Right lobe of liver (tissue), 6 donors: ENCODE results near the gene RAB3GAP1. TPM values are rescaled to one million over a fixed set of nuclear protein-coding genes. Genes with fewer than 3 reads are reported as not detected.
A peak's percentile ranks its signal among the peaks of the same experiment; 100 is the strongest.
"Not testable (repeated sequence)": the region's sequence is repeated elsewhere in the genome, so short reads cannot be mapped to it uniquely, and the experiment has no call there.

Experiments
- ATAC-seq, 4 donors: fragments of 200-7000 bp; cut with Tn5 transposase; one replicate each; pipeline ENCODE4 v1.9.1; 2020; ENCODE audit warnings: mild to moderate bottlenecking in 4 of 4, moderate library complexity in 4 of 4
- DNase-seq, 3 donors: peaks; one replicate each; pipeline ENCODE4 v3.0.0-alpha.2; 2020
- H3K27ac ChIP-seq, 3 donors: fragments of 200-600 bp; one replicate each; pipeline ENCODE4 v1.8.0; 2022
- H3K27me3 ChIP-seq, 2 donors: fragments of 200-600 bp; one replicate each; pipeline ENCODE4 v1.8.0; 2022
- H3K36me3 ChIP-seq, 4 donors: fragments of 200-600 bp; sonication (generic) in 1 of 4; one replicate each; pipeline versions ENCODE4 v1.5.1 to v1.8.0; 2017 to 2022; ENCODE audit warnings: control low read depth in 1 of 4
- H3K4me1 ChIP-seq, 4 donors: fragments of 200-600 bp; sonication (generic) in 1 of 4; one replicate each; pipeline versions ENCODE4 v1.5.1 to v1.8.0; 2017 to 2022; ENCODE audit warnings: control low read depth in 1 of 4
- H3K4me3 ChIP-seq, 3 donors: fragments of 200-600 bp; one replicate each; pipeline ENCODE4 v1.8.0; 2022
- H3K9me3 ChIP-seq, 4 donors: fragments of 200-600 bp; sonication (generic) in 1 of 4; one replicate each; pipeline versions ENCODE4 v1.5.1 to v1.8.0; 2017 to 2022; ENCODE audit warnings: control low read depth in 1 of 4
- CTCF ChIP-seq, 4 donors: fragments of 200-600 bp in 3 of 4; fragments of 450-650 bp in 1 of 4; IDR thresholded peaks; one replicate each; pipeline versions ENCODE4 v1.5.1 to v1.8.0; 2016 to 2022; ENCODE audit warnings: antibody characterized with exemption in 4 of 4, mild to moderate bottlenecking in 2 of 4
- POLR2A ChIP-seq: fragments of 450-650 bp; IDR thresholded peaks from one replicate; pipeline ENCODE4 v1.6.1; 2017; ENCODE audit warnings: antibody characterized with exemption, mild to moderate bottlenecking
- WGBS: methylation state at CpG from one replicate; pipeline ENCODE4 v1.1.6; 2018; ENCODE audit warnings: low coverage, low lambda C conversion rate; ENCODE audit not compliant: insufficient coverage; ENCODE audit errors: missing lambda C conversion rate; 5-methylcytosine and 5-hydroxymethylcytosine counted together
- intact Hi-C, 2 donors: fragments of 100-400 bp; cut with DNase I; formaldehyde crosslinking; loops; one replicate each; pipeline versions ENCODE4 v1.11.2 to v1.14.1; 2022
- total RNA-seq, 6 experiments: library from RNA; depleted of rRNA in 2 of 6; stranded (reverse); fragments of >200 nt in 2 of 6; fragmentation: NEBNext Ultra II Directional in 3 of 6; extraction: Animal tissue kit (Norgen Biotek cat#: 25700) in 3 of 6; gene quantifications; one replicate each; pipeline versions ENCODE4 v1.1.0 to v1.2.4, GENCODE V29; 2016 to 2023
- donor health status: DM: no; HTN: yes; CAD: no.
- donor health status: DM: no; HTN: no; CAD: no.
- donor health status: DM: no; HTN: no; CAD: no.
- donor health status: DM: no; HTN: yes; CAD: no.
- donor health status: DM: no; HTN: yes; CAD: no.

The RAB3GAP1 gene
- total RNA-seq, 6 experiments from 2014 or later = 13.9 to 17.8 (median 15.9) TPM

DNA sequence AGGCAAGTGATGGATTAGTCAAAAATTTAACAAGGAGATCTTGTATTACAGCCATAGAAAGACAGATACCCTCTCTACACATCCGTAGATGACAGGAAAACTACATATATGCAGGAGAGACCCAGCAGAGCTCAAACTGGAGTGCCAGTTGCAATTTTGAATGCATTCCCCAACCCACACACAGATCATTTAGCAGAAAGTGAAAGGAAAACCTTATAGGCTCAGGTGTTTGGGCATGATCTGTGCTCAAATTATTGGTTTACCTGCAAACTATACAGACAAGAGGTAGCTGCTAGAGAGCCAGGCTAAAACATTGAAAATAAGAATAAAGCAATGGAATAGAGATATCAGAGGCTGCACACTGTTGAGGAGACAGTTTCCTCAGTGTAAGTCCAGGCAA is 51.8 kb downstream of the RAB3GAP1 start:
- Histone ChIP-seq H3K9me3 (no peaks in the 10 kb centered on the region), H3K4me1 (peaks cover 0 to 11% (median 0%) of the 10 kb centered on the region in 4 donors), H3K27ac (no peak overlapping the region), H3K27me3 (no peaks in the 10 kb centered on the region), H3K4me3 (no peak overlapping the region), H3K36me3 (no peaks in the 10 kb centered on the region)
- DNase-seq (no peak), ATAC-seq (peak in 2 of 4 donors; percentile 28 to 55)
- TF ChIP-seq CTCF (IDR thresholded peaks at IDR 0.05) (no peak), POLR2A (no peak)
- intact Hi-C loops = no loop called here
- WGBS = 100% methylated on average over 1 of the region's 1 CpG

GRCh38 chr2:135105513-135106316 is 53.6 kb downstream of the RAB3GAP1 start:
- intact Hi-C loops, DNase-seq: not testable (repeated sequence)
- 90% methylated on average over 5 of the region's 56 CpGs for WGBS

DNA sequence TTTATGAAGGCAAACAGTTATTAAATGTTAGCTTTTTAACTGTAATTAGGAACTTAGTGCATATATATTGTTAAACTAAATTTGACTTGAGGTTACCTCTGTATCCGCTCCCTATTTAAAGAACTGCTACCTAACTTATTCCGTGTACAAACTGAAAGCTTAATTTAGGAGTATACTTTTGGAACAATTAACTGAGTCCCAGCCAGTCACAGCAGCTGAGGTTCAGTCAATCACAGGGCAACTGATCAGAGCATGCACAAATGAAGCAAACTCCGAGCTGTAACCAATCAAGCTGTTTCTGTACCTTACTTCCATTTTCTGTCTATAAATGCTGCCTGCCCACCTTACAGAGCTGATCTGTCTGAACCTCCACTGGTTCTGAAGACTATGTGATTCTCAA is 61.2 kb downstream of the RAB3GAP1 start:
- Histone ChIP-seq H3K27ac (no peak overlapping the region), H3K9me3 (no peaks in the 10 kb centered on the region), H3K36me3 (peaks cover 0 to 3% (median 2%) of the 10 kb centered on the region in 4 donors), H3K4me3 (no peak overlapping the region), H3K4me1 (peaks cover 0 to 23% (median 0%) of the 10 kb centered on the region in 4 donors), H3K27me3 (no peaks in the 10 kb centered on the region)
- ATAC-seq (no peak), DNase-seq (no peak)
- intact Hi-C loops = no loop called here
- 100% methylated on average over 3 of the region's 3 CpGs for WGBS
- TF ChIP-seq POLR2A (no peak), CTCF (IDR thresholded peaks at IDR 0.05) (no peak)

More at GRCh38 chr2:135105513-135106316, 53.6 kb downstream of the RAB3GAP1 start:
- not testable (repeated sequence) for H3K36me3 ChIP-seq, H3K9me3 ChIP-seq, H3K4me3 ChIP-seq, ATAC-seq, H3K27ac ChIP-seq, H3K27me3 ChIP-seq
- peaks cover 0 to 11% (median 0%) of the 10 kb centered on the region in 4 donors for H3K4me1 ChIP-seq

- Histone ChIP-seq H3K9me3 (no peaks in the 10 kb centered on the region), H3K27me3 (no peaks in the 10 kb centered on the region), H3K4me1 (peaks cover 0 to 8% (median 0%) of the 10 kb centered on the region in 4 donors), H3K27ac (no peak overlapping the region), H3K36me3 (peaks cover 1 to 13% (median 4%) of the 10 kb centered on the region in 4 donors), H3K4me3 (no peak overlapping the region)
- no peak for ATAC-seq
- no peak for TF ChIP-seq POLR2A
- TF ChIP-seq CTCF (IDR thresholded peaks at IDR 0.05) = no peak
- DNase-seq = no peak
- intact Hi-C loops = no loop called here
Measured at GRCh38 chr2:135119582-135119981, 67.5 kb downstream of the RAB3GAP1 start.

DNA sequence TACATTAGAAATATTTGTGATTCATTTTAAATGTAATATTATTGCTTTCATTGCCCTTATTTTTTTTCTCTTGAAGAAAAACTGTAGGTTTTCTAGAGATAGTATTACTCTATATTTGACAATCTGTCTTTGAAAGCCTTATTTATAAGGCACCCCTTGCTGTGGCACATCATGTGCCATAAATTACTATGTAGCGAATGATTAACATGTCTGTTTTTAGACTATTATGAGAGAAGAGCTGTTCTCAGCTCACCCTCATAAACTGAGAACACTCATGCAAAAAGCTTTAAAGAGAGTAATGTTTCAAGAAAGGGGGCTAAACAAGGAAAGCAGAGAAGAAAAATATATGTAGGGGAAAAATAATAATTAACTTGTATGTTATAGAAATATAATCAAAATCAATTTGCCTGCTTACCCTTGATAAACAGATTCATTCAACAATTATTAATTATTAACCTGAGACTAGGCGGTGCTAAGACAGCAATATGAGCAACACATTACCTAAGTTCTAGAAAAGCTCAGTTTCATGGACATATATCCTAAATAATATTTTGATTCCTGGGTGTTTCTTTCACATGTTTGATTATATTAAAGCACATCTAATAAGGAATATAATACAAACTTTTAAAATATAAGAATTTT is 69.0 kb downstream of the RAB3GAP1 start:
- DNase-seq (no peak), ATAC-seq (peak in 3 of 4 donors; percentile 48 to 58 (median 57))
- Histone ChIP-seq H3K4me1 (no peaks in the 10 kb centered on the region), H3K27me3 (no peaks in the 10 kb centered on the region), H3K4me3 (no peak overlapping the region), H3K27ac (no peak overlapping the region), H3K9me3 (no peaks in the 10 kb centered on the region), H3K36me3 (peaks cover 3 to 23% (median 6%) of the 10 kb centered on the region in 4 donors)
- intact Hi-C loops = no loop called here
- 65% methylated on average over 2 of the region's 2 CpGs for WGBS
- TF ChIP-seq CTCF (IDR thresholded peaks at IDR 0.05) (no peak), POLR2A (no peak)

DNA sequence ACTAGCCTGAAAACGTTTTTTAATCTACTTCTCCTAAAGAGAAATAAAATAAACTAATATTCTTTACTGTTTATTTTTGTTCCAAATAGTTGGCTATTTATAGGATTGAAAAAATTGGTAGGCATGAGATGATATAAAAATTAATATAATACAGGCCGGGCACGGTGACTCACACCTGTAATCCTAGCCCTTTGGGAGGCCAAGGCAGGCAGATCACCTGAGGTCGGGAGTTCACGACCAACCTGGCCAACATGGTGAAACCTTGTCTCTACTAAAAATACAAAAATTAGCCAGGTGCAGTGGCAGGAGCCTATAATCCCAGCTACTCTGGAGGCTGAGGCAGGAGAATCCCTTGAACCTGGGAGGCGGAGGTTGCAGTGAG is 69.6 kb downstream of the RAB3GAP1 start:
- intact Hi-C loops, H3K27ac ChIP-seq, H3K4me3 ChIP-seq, ATAC-seq, H3K4me1 ChIP-seq, H3K27me3 ChIP-seq, H3K9me3 ChIP-seq, DNase-seq: not testable (repeated sequence)
- peaks cover 3 to 19% (median 6%) of the 10 kb centered on the region in 4 donors for H3K36me3 ChIP-seq
- 85% methylated on average over 6 of the region's 6 CpGs for WGBS
